H9 (cell line): ENCODE results near the gene KLK3. TPM values are rescaled to one million over a fixed set of nuclear protein-coding genes. Genes with fewer than 3 reads are reported as not detected.
A peak's percentile ranks its signal among the peaks of the same experiment; 100 is the strongest.

ENCODE experiments used
- DNase-seq: peaks from one replicate; pipeline ENCODE4 v3.0.0-alpha.2; 2017
- H2AFZ ChIP-seq: one replicate; pipeline ENCODE4 v1.6.1; 2013; ENCODE audit warnings: mild to moderate bottlenecking, low read length, control low read depth, moderate library complexity
- H2AK5ac ChIP-seq: 2 replicates; pipeline ENCODE4 v1.6.1; 2013; ENCODE audit warnings: low read length, control low read depth, mixed read lengths; ENCODE audit not compliant: insufficient read length
- H2BK120ac ChIP-seq: one replicate; pipeline ENCODE4 v1.6.1; 2013; ENCODE audit warnings: low read depth, mild to moderate bottlenecking, low read length, control low read depth, inconsistent platforms; ENCODE audit not compliant: poor library complexity, severe bottlenecking
- H2BK12ac ChIP-seq: 2 replicates; pipeline ENCODE4 v1.6.1; 2013; ENCODE audit warnings: low read length, control low read depth, mixed read lengths, low read depth; ENCODE audit not compliant: insufficient read length
- H2BK15ac ChIP-seq: 2 replicates; pipeline ENCODE4 v1.6.1; 2013; ENCODE audit warnings: low read depth, low read length, control low read depth
- H2BK20ac ChIP-seq: one replicate; pipeline ENCODE4 v1.6.1; 2013; ENCODE audit warnings: low read depth, mild to moderate bottlenecking, low read length, control low read depth, inconsistent platforms; ENCODE audit not compliant: poor library complexity, severe bottlenecking
- H2BK5ac ChIP-seq: 2 replicates; pipeline ENCODE4 v1.6.1; 2013; ENCODE audit warnings: low read length, control low read depth, mixed read lengths; ENCODE audit not compliant: insufficient read length
- H3K14ac ChIP-seq: 2 replicates; pipeline ENCODE4 v1.6.1; 2013; ENCODE audit warnings: low read length, control low read depth; ENCODE audit not compliant: insufficient read depth
- H3K18ac ChIP-seq: 2 replicates; pipeline ENCODE4 v1.6.1; 2013; ENCODE audit warnings: low read depth, mild to moderate bottlenecking, mixed read lengths, low read length, control low read depth; ENCODE audit not compliant: insufficient read length
- H3K23ac ChIP-seq: 2 replicates; pipeline ENCODE4 v1.6.1; 2013; ENCODE audit warnings: low read length, control low read depth, mixed read lengths, low read depth; ENCODE audit not compliant: insufficient read length
- H3K23me2 ChIP-seq: 2 replicates; pipeline ENCODE4 v1.6.1; 2013; ENCODE audit warnings: low read depth, mild to moderate bottlenecking, mixed read lengths, low read length, control low read depth; ENCODE audit not compliant: insufficient read length, poor library complexity, severe bottlenecking
- H3K27ac ChIP-seq: 2 replicates; pipeline ENCODE4 v1.5.1; 2013; ENCODE audit warnings: low read length, control low read depth, mixed read lengths, low read depth; ENCODE audit not compliant: insufficient read length
- H3K27me3 ChIP-seq: 2 replicates; pipeline ENCODE4 v1.6.1; 2013; ENCODE audit warnings: low read length, control low read depth, inconsistent platforms; ENCODE audit not compliant: insufficient read depth
- H3K4ac ChIP-seq: 2 replicates; pipeline ENCODE4 v1.6.1; 2013; ENCODE audit warnings: low read depth, mild to moderate bottlenecking, control low read depth, inconsistent platforms, low read length, moderate library complexity
- H3K4me1 ChIP-seq: 2 replicates; pipeline ENCODE4 v1.6.1; 2013; ENCODE audit warnings: low read length, control low read depth, inconsistent platforms; ENCODE audit not compliant: insufficient read depth
- H3K4me2 ChIP-seq: 2 replicates; pipeline ENCODE4 v1.6.1; 2013; ENCODE audit warnings: low read length, control low read depth, mixed read lengths; ENCODE audit not compliant: insufficient read length, insufficient read depth
- H3K56ac ChIP-seq: 2 replicates; pipeline ENCODE4 v1.6.1; 2013; ENCODE audit warnings: low read depth, mild to moderate bottlenecking, mixed read lengths, low read length, control low read depth; ENCODE audit not compliant: insufficient read length
- H3K79me1 ChIP-seq: 2 replicates; pipeline ENCODE4 v1.6.1; 2013; ENCODE audit warnings: low read depth, mild to moderate bottlenecking, moderate library complexity, low read length, control low read depth, inconsistent platforms; ENCODE audit not compliant: insufficient read depth, poor library complexity, severe bottlenecking
- H3K79me2 ChIP-seq: 2 replicates; pipeline ENCODE4 v1.6.1; 2013; ENCODE audit warnings: low read length, control low read depth, inconsistent platforms; ENCODE audit not compliant: insufficient read depth
- H3K9ac ChIP-seq: 2 replicates; pipeline ENCODE4 v1.6.1; 2013; ENCODE audit warnings: low read length, control low read depth, mixed read lengths; ENCODE audit not compliant: insufficient read length; ENCODE audit errors: extremely low read depth
- H3K9me3 ChIP-seq: one replicate; pipeline ENCODE4 v1.6.1; 2013; ENCODE audit warnings: low read depth, low read length, inconsistent platforms; ENCODE audit not compliant: control insufficient read depth
- H3T11ph ChIP-seq: one replicate; pipeline ENCODE4 v1.6.1; 2013; ENCODE audit warnings: mild to moderate bottlenecking, low read length, control low read depth, inconsistent platforms
- H4K20me1 ChIP-seq: one replicate; pipeline ENCODE4 v1.6.1; 2013; ENCODE audit not compliant: control insufficient read depth, insufficient read length, insufficient read depth
- H4K5ac ChIP-seq: 2 replicates; pipeline ENCODE4 v1.6.1; 2013; ENCODE audit warnings: low read depth, mild to moderate bottlenecking, mixed read lengths, low read length, control low read depth; ENCODE audit not compliant: insufficient read length
- H4K8ac ChIP-seq: replicated peaks from 2 replicates; pipeline ENCODE4 v1.6.1; 2013; ENCODE audit warnings: low read length, control low read depth, mixed read lengths, low read depth; ENCODE audit not compliant: insufficient read length
- H4K91ac ChIP-seq: 2 replicates; pipeline ENCODE4 v1.6.1; 2013; ENCODE audit warnings: low read depth, mild to moderate bottlenecking, moderate library complexity, mixed read lengths, low read length, control low read depth; ENCODE audit not compliant: insufficient read length
- H3K27ac Mint-ChIP-seq, 3 experiments: 2 replicates in 2 of 3; 3 replicates in 1 of 3; pipeline ENCODE4 v1.8.0; 2020 to 2021; ENCODE audit warnings: mixed read lengths in 3 of 3, mild to moderate bottlenecking in 1 of 3, moderate library complexity in 1 of 3
- H3K27me3 Mint-ChIP-seq: 2 replicates; pipeline ENCODE4 v1.8.0; 2021; ENCODE audit warnings: low read depth, mild to moderate bottlenecking, moderate library complexity, mixed read lengths
- H3K36me3 Mint-ChIP-seq, 3 experiments: 2 replicates in 2 of 3; 3 replicates in 1 of 3; pipeline ENCODE4 v1.8.0; 2020 to 2021; ENCODE audit warnings: low read depth in 3 of 3, mixed read lengths in 3 of 3; ENCODE audit not compliant: insufficient read depth in 1 of 3
- H3K4me1 Mint-ChIP-seq, 2 experiments: 2 replicates each; pipeline ENCODE4 v1.8.0; 2020; ENCODE audit warnings: mixed read lengths in 2 of 2
- H3K4me3 Mint-ChIP-seq, 2 experiments: 2 replicates in 1 of 2; 3 replicates in 1 of 2; pipeline ENCODE4 v1.8.0; 2020 to 2021; ENCODE audit warnings: mild to moderate bottlenecking in 2 of 2, mixed read lengths in 2 of 2, moderate library complexity in 1 of 2
- H3K9me3 Mint-ChIP-seq, 2 experiments: 2 replicates in 1 of 2; 3 replicates in 1 of 2; pipeline ENCODE4 v1.8.0; 2020; ENCODE audit warnings: mild to moderate bottlenecking in 2 of 2, mixed read lengths in 2 of 2, moderate library complexity in 1 of 2
- CTCF ChIP-seq: fragments of 200-600 bp; sonication (generic); conservative IDR thresholded peaks from 3 replicates; pipeline ENCODE4 v1.8.0; 2021; ENCODE audit warnings: antibody characterized with exemption, mild to moderate bottlenecking
- WGBS: extraction: QIAGEN DNeasy Blood & Tissue Kit; methylation state at CpG from one replicate; pipeline ENCODE4 v1.1.7; 2013; ENCODE audit warnings: missing lambda C conversion rate, low lambda C conversion rate, mixed read lengths; ENCODE audit not compliant: insufficient read length; ENCODE audit errors: extremely low coverage; 5-methylcytosine and 5-hydroxymethylcytosine counted together
- total RNA-seq: library from RNA; stranded (reverse); gene quantifications from 2 replicates; pipeline ENCODE4 v1.2.1, GENCODE V29; 2021

Gene KLK3
- total RNA-seq, 1 experiment from 2014 or later: not detected

- no peak overlapping the region for H4K8ac ChIP-seq
- DNase-seq: no peak
- H3K27ac ChIP-seq: no peak overlapping the region
- no peak for TF ChIP-seq CTCF
- H3K23ac ChIP-seq: no peak overlapping the region
- peaks cover 8% of the 10 kb centered on the region for H3K23me2 ChIP-seq
- H3K9me3 ChIP-seq: no peaks in the 10 kb centered on the region
- H4K5ac ChIP-seq: no peak overlapping the region
- no peak overlapping the region for H2BK5ac ChIP-seq
- no peak overlapping the region for H3T11ph ChIP-seq
- H3K36me3 Mint-ChIP-seq: no peaks in the 10 kb centered on the region
- H4K91ac ChIP-seq: no peak overlapping the region
- WGBS: no CpG with 5 or more reads among the region's 7 CpGs
- H3K79me1 ChIP-seq: no peaks in the 10 kb centered on the region
- H3K14ac ChIP-seq: no peak overlapping the region
- H3K9ac ChIP-seq: no peak overlapping the region
- H2BK15ac ChIP-seq: no peak overlapping the region
- H4K20me1 ChIP-seq: no peaks in the 10 kb centered on the region
- H3K4me1 ChIP-seq: peaks cover 5% of the 10 kb centered on the region; the same call in 1 of the 2 replicates
- H3K27ac Mint-ChIP-seq: peak overlapping the region in 1 of 3 experiments; percentile 79; a peak in 1 of 7 replicates
- H3K18ac ChIP-seq: no peak overlapping the region
- H3K4ac ChIP-seq: no peak overlapping the region
- H2AK5ac ChIP-seq: no peak overlapping the region
- H3K56ac ChIP-seq: no peak overlapping the region
- H2BK20ac ChIP-seq: no peak overlapping the region
- H3K27me3 ChIP-seq: peaks cover 8% of the 10 kb centered on the region
- H3K4me3 Mint-ChIP-seq: peak overlapping the region in 1 of 2 experiments; percentile 3; a peak in 1 of 5 replicates
- no peaks in the 10 kb centered on the region for H3K79me2 ChIP-seq
- no peak overlapping the region for H2BK12ac ChIP-seq
- H3K27me3 Mint-ChIP-seq: peaks cover 88% of the 10 kb centered on the region
- peaks cover 29 to 34% of the 10 kb centered on the region in 2 experiments for H3K4me1 Mint-ChIP-seq
- H2AFZ ChIP-seq: no peak overlapping the region
- H3K4me2 ChIP-seq: no peak overlapping the region
- H2BK120ac ChIP-seq: no peak overlapping the region
- peaks cover 2 to 3% of the 10 kb centered on the region in 2 experiments; a peak in 2 of 5 replicates for H3K9me3 Mint-ChIP-seq
These were observed 32.0 kb upstream of the KLK3 start for GRCh38 chr19:50822661-50823208.
